Breast epithelium (tissue), 4 donors: ENCODE results near the gene XK. TPM values are rescaled to one million over a fixed set of nuclear protein-coding genes. Genes with fewer than 3 reads are reported as not detected.

Source experiments
- DNase-seq, 2 donors: peaks; one replicate each; pipeline ENCODE4 v3.0.0-alpha.2; 2019; ENCODE audit warnings: low spot score in 2 of 2
- H3K27ac ChIP-seq, 2 donors: fragments of 200-600 bp; sonication (generic) in 1 of 2; one replicate each; pipeline ENCODE4 v1.5.1; 2016 to 2019; ENCODE audit warnings: mild to moderate bottlenecking in 1 of 2
- H3K27me3 ChIP-seq, 2 donors: fragments of 200-600 bp; sonication (generic) in 1 of 2; one replicate each; pipeline versions ENCODE4 v1.5.1 to v1.6.0; 2017 to 2019; ENCODE audit warnings: control low read depth in 1 of 2, mild to moderate bottlenecking in 1 of 2
- H3K36me3 ChIP-seq: fragments of 200-600 bp; one replicate; pipeline ENCODE4 v1.5.1; 2019
- H3K4me1 ChIP-seq, 2 donors: fragments of 200-600 bp; sonication (generic); one replicate each; pipeline ENCODE4 v1.5.1; 2016 to 2019; ENCODE audit warnings: control low read depth in 1 of 2
- H3K4me3 ChIP-seq, 3 donors: fragments of 200-600 bp; sonication (generic); 1 replicate in 2 of 3; 2 replicates in 1 of 3; pipeline ENCODE4 v1.5.1; 2016 to 2019; ENCODE audit warnings: mild to moderate bottlenecking in 3 of 3, moderate library complexity in 2 of 3
- H3K9me3 ChIP-seq, 2 donors: fragments of 200-600 bp; sonication (generic) in 1 of 2; one replicate each; pipeline ENCODE4 v1.5.1; 2016 to 2019; ENCODE audit warnings: control low read depth in 1 of 2
- POLR2A ChIP-seq: fragments of 450-650 bp; IDR thresholded peaks from one replicate; pipeline ENCODE4 v1.6.1; 2016; ENCODE audit warnings: antibody characterized with exemption, mild to moderate bottlenecking, moderate library complexity
- POLR2AphosphoS5 ChIP-seq, 3 donors: sonication (generic); formaldehyde crosslinking; IDR thresholded peaks; one replicate each; pipeline ENCODE4 v1.6.1; 2017; ENCODE audit warnings: antibody characterized with exemption in 3 of 3
- intact Hi-C: fragments of 100-400 bp; cut with DNase I; formaldehyde crosslinking; loops from one replicate; pipeline ENCODE4 v1.15.1; 2023; ENCODE audit warnings: low total_unique reads
- total RNA-seq, 3 donors: library from RNA; depleted of rRNA; stranded (reverse); fragments of >200 nt; gene quantifications; one replicate each; pipeline ENCODE4 v1.1.0, GENCODE V29; 2016
- TF ChIP-seq, protein P1 (sequence below), 3 donors: fragments of 450-650 bp; IDR thresholded peaks; one replicate each; pipeline ENCODE4 v1.5.1; 2016 to 2017; ENCODE audit warnings: antibody characterized with exemption in 3 of 3, mild to moderate bottlenecking in 3 of 3, moderate library complexity in 3 of 3

XK gene
- total RNA-seq, 3 donors from 2014 or later, result under 0.01 to 0.88 (median 0.66) TPM

DNA sequence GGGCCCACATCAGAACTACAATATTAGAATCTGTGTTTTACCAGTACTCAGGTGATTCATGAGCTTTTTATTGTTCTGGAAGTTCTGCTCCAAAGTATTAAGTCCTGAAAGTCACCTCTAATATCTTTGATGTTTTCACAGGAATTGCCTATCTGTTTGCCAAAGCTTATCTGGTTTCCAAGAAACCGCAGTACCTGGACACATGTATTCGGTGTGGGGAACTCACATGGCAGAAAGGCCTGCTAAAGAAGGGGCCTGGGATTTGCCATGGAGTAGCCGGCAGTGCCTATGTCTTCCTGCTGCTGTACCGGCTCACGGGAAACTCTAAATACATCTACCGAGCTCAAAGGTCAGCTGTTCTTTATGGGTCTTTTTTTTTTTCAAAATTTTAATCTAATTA, 18.4 kb upstream of the XK start:
- intact Hi-C loops, result no loop called here
- TF ChIP-seq POLR2AphosphoS5 (IDR thresholded peaks at IDR 0.05) (no peak), POLR2A (no peak)
- TF ChIP-seq, protein P1, sequence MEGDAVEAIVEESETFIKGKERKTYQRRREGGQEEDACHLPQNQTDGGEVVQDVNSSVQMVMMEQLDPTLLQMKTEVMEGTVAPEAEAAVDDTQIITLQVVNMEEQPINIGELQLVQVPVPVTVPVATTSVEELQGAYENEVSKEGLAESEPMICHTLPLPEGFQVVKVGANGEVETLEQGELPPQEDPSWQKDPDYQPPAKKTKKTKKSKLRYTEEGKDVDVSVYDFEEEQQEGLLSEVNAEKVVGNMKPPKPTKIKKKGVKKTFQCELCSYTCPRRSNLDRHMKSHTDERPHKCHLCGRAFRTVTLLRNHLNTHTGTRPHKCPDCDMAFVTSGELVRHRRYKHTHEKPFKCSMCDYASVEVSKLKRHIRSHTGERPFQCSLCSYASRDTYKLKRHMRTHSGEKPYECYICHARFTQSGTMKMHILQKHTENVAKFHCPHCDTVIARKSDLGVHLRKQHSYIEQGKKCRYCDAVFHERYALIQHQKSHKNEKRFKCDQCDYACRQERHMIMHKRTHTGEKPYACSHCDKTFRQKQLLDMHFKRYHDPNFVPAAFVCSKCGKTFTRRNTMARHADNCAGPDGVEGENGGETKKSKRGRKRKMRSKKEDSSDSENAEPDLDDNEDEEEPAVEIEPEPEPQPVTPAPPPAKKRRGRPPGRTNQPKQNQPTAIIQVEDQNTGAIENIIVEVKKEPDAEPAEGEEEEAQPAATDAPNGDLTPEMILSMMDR (IDR thresholded peaks at IDR 0.05), result no peak
- H3K27me3 ChIP-seq, result peaks cover 0 to 37% of the 10 kb centered on the region in 2 donors
- H3K4me3 ChIP-seq, result no peak overlapping the region
- no peak overlapping the region for H3K27ac ChIP-seq
- no peak for DNase-seq
- no peaks in the 10 kb centered on the region for H3K9me3 ChIP-seq
- H3K36me3 ChIP-seq, result no peaks in the 10 kb centered on the region
- H3K4me1 ChIP-seq, result no peaks in the 10 kb centered on the region

DNA sequence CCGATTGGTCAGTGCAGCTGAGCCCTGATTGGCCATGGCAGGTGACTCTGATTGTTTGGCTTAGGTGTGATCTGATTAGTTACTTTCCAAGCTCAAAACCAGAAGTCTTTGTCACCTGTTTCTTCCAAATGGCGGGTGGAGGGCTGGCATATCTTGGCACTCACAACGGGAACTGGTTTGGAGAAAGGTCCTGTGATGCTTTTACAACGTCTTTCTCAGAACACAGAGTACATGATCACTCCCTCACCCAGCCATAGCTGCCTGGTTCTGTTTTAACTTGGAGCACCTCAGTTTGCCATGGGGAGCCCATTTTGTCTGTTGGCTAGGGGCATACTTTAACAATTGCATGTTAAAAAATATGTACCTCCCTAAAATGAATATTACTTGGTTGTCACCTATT, 13.0 kb upstream of the XK start:
- no peaks in the 10 kb centered on the region for H3K36me3 ChIP-seq
- intact Hi-C loops, result no loop called here
- H3K4me3 ChIP-seq, result no peak overlapping the region
- TF ChIP-seq, protein P1 (IDR thresholded peaks at IDR 0.05), result no peak
- no peak for TF ChIP-seq POLR2A
- TF ChIP-seq POLR2AphosphoS5 (IDR thresholded peaks at IDR 0.05), result no peak
- H3K4me1 ChIP-seq, result no peaks in the 10 kb centered on the region
- DNase-seq, result no peak
- no peaks in the 10 kb centered on the region for H3K9me3 ChIP-seq
- peaks cover 0 to 28% of the 10 kb centered on the region in 2 donors for H3K27me3 ChIP-seq
- no peak overlapping the region for H3K27ac ChIP-seq

DNA sequence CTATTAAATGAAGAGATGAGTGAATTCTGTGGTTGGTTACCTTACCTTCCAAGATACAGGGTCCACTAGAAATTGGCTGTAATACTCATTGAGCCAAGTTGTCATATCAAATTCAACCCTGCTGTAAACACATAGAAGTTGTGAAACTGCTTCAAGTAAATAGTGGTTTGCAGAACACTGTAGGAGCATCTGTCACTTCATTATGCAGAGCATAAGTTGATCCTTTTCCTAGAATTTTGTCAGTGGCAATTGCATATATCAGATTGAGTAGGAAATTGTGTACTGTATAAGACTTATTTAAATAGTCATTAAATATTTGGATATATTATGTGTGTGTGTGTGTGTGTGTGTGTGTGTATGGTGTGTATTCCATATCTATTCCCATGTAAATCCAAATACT, 8.8 kb upstream of the XK start:
- Histone ChIP-seq H3K4me3 (no peak overlapping the region), H3K36me3 (no peaks in the 10 kb centered on the region), H3K27ac (no peak overlapping the region), H3K27me3 (peaks cover 0 to 18% of the 10 kb centered on the region in 2 donors), H3K4me1 (no peaks in the 10 kb centered on the region), H3K9me3 (no peaks in the 10 kb centered on the region)
- no peak for TF ChIP-seq POLR2A
- no peak for TF ChIP-seq POLR2AphosphoS5 (IDR thresholded peaks at IDR 0.05)
- TF ChIP-seq, protein P1 (IDR thresholded peaks at IDR 0.05), result no peak
- intact Hi-C loops, result no loop called here
- no peak for DNase-seq

DNA sequence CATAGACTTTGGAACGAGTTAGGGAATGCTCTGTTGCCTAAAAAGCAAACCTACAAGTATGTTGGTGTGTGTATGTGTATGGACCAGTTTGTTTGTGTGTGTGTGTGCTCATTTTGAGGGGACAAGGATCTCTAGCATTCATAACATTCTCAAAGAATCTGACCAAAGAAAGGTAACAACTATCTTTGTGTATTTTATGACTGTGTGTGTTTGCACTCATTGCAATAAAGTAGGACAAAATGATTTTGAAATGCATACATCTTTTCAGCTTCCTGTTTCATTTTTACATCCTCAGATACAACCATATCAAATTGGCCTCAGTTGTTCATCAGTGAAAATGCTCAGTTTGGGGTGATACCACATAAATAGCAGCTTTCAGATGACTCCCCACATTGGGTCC, 8.3 kb upstream of the XK start:
- Histone ChIP-seq H3K27me3 (peaks cover 0 to 18% of the 10 kb centered on the region in 2 donors), H3K9me3 (no peaks in the 10 kb centered on the region), H3K4me3 (no peak overlapping the region), H3K27ac (no peak overlapping the region), H3K4me1 (no peaks in the 10 kb centered on the region), H3K36me3 (no peaks in the 10 kb centered on the region)
- TF ChIP-seq POLR2A (no peak), POLR2AphosphoS5 (IDR thresholded peaks at IDR 0.05) (no peak)
- TF ChIP-seq, protein P1 (IDR thresholded peaks at IDR 0.05), result no peak
- intact Hi-C loops, result no loop called here
- no peak for DNase-seq

DNA sequence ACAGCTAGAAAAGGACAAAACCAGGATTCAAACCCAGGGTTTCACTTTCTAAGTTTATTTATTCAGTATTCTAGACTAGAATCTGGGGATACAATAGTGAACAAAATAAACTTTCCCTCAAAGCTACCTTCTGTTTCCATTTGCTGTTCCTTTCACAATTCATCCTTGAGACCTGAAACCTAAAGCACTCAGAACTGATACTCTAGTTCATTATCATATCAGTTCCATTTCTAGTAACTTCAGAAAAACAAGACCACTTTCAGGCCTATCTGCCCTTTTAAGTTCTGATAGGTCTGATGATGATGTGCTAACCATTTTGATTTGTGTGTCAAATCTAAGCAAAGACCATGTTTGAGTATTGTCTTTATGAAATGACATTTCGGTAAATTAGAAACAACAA, 7.8 kb upstream of the XK start:
- no peaks in the 10 kb centered on the region for H3K36me3 ChIP-seq
- H3K4me1 ChIP-seq, result no peaks in the 10 kb centered on the region
- DNase-seq, result no peak
- no peaks in the 10 kb centered on the region for H3K9me3 ChIP-seq
- no peak overlapping the region for H3K4me3 ChIP-seq
- intact Hi-C loops, result no loop called here
- no peak for TF ChIP-seq POLR2AphosphoS5 (IDR thresholded peaks at IDR 0.05)
- no peak for TF ChIP-seq POLR2A
- TF ChIP-seq, protein P1 (IDR thresholded peaks at IDR 0.05), result no peak
- H3K27me3 ChIP-seq, result peaks cover 0 to 18% of the 10 kb centered on the region in 2 donors
- H3K27ac ChIP-seq, result no peak overlapping the region
